Hindlimb muscle (tissue), 1 donor: ENCODE measurements around the gene STK25. TPM values are rescaled to one million over a fixed set of nuclear protein-coding genes. Genes with fewer than 3 reads are reported as not detected.

Experiments used
- DNase-seq: peaks from one replicate; pipeline ENCODE4 v3.0.0-alpha.2; 2013
- polyA plus RNA-seq: library from polyadenylated mRNA; unstranded; fragments of 120-200 nt; gene quantifications from one replicate; pipeline ENCODE4 v1.2.1, GENCODE V29; 2013; ENCODE audit not compliant: insufficient read length

The STK25 gene
- polyA plus RNA-seq, 1 donor: 311 TPM

GRCh38 chr2:241493092-241493491 is 15.3 kb downstream of the STK25 start:
- DNase-seq: no peak

- DNase-seq: no peak
These were observed 16.2 kb downstream of the STK25 start for GRCh38 chr2:241492174-241492565.

DNA sequence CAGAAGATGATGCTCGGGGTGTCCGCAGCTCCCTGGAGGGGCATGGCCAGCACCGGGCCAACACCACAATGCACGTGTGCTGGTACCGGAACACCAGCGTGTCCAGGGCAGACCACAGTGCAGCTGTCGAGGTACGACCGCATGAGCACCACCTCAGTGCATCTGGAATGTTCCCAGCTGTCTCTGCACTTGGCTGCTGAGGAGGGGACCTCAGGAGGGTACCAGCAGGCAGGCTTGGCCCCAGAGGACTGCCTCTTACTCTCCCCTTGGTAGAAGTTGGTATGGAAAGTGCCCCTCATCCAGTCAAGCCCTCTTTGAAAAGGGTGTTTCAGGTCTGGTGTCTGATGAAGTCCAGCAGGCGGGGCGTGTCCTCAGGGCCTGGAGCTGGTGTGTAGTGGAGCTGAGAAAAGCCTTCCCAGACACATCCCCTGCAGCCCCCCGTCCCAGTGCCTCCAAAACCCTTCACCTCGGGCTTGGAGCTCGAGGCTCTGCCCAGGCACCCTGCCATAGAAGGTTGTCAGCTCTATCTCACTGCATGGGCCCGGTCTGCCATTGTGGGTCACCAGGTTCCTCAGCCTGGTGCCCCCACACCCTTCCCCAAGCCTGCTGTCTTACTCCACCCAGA is 16.7 kb downstream of the STK25 start:
- no peak for DNase-seq

DNA sequence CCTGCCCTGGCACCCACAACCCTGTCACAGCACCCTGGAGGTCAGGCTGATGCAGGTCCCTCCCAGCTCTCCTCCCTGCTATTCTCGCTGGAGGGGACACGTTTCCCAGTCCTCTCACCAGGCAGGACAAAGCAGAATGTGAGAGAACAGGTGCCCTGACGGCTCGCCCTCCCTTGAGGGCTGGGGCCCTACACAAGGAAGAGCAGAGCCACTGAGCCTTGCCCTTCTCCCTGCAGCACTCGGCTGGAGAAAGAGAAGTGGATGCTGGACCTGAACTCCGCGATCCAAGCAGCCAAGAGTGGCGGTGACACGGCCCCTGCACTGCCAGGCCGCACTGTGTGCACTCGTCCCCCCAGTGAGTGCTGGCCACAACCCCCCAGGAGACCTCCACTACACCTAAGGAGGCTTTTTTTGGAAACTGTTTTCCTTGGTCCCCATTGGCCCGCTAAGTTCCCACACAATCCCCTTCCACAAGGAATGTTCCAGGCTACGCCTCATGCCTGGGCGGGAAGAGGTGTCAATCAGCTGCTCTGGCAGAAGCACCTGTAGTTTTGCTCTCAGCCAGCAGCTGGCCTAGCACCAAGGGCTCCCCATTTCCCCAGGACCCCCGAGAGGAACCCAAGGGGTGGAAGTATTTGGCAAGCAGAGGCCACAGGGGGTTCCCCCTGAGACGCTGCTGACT is 17.4 kb downstream of the STK25 start:
- no peak for DNase-seq

DNA sequence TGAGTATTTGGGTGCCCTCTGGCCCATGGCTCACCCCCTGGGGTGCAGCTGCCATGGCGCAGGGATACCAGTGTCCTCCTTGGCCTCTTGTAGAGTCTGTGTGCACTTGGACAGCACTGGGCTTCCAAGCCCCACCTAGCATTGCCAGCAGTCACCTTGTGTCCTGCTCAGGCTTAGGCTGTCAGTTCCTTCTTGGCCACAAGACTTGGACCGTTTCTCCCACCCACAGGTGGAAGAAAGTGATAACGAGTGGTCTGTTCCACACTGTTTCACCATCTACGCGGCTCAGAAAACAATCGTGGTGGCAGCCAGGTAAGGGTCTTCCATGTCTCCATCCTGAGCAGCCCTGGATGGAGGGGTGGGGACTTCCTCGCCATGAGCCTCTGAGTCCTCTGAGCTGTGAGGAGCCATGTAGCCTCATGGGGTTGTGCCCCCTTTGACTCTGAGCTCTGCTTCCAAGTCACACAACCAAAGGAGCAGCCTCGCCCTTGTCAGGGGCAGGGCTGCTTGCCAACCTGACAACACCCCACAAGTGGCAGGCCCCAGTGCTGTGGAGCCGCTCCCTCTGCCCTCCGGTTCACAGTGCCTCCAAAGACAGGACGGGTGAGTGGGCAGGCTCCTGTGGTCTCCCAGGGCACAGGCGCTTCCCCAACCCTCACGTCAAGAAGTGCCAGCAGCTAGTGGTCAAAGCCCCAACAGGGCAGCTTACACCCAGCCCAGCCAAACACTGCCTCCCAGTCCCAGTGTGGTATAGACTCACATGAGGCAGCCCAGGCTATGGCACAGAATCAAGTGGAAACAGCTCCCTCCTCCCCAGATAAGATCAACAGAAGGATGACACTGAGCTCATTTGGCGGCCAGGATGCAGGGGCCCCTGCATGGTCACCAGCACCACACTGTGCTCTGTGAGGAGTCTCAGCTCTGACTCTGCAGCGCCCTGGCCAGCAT is 18.4 kb downstream of the STK25 start:
- DNase-seq: no peak

- no peak for DNase-seq
These were observed 19.3 kb downstream of the STK25 start for GRCh38 chr2:241489088-241489487.

DNA sequence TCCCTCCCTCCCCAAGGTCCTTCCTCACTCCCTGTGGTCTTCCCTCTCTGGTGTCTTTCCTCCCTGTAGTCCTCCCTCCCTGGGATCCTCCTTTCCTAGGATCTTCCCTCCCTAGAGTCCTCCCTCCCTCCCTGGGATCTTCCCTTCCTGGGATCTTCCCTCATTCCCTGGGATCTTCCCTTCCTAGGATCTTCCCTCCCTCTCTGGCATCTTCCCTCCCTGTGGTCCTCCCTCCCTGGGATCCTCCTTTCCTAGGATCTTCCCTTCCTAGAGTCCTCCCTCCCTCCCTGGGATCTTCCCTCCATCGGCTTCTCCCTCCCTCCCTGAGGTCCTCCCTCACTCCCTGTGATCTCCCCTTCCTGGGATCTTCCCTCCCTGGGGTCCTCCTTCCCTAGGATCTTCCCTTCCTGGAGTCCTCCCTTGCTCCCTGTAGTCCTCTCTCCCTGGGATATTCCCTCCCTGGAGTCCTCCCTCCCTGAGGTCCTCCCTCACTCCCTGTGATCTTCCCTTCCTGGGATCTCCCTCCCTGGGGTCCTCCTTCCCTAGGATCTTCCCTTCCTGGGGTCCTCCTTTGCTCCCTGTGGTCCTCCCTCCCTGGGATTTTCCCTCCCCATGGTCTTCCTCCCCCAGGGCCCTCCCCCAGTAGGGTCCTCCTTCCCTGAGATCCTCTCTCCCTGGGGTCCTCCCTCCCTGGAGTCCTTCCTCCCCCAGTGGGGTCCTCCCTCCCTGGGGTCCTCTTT is 23.0 kb downstream of the STK25 start:
- DNase-seq: no peak

DNA sequence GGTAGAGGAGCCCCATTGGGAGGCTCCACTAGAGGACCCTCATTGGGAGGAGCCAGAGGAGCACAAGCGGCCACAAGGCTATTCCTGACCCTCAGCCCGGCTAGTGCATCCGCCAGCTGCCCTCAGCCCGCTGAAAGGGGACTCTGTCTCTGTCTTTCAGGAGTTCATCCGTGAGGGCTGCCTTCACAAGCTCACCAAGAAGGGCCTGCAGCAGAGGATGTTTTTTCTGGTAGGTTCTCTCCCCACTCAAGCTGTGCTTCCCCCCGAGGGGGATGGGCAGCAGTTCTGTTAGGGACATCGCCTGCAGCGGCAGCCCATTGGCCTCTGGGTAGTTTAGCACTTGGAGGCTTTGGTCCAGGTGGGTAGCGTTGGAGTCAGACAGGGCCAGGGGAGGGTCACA is 25.1 kb downstream of the STK25 start:
- DNase-seq: no peak

GRCh38 chr2:241482126-241482955 is 26.0 kb downstream of the STK25 start:
- no peak for DNase-seq

DNA sequence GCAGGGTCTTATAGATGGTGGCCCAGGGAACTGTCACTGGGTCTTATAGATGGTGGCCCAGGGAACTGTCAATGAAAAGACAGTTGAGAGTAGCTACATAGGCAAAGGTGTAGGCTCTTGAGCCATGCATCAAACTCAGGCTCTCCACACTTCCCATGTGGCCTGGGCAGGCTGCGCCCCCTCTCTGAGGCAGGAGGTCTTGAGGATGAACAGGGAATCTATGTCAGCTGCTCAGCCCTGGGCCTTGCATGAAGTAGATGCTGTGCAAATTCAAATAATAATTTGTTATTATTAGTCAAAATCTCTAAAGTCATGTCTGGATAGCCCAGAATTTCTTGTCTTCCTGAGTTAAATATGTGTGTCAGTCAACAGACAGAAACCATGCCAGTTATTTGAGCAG is 26.7 kb downstream of the STK25 start:
- no peak for DNase-seq

DNA sequence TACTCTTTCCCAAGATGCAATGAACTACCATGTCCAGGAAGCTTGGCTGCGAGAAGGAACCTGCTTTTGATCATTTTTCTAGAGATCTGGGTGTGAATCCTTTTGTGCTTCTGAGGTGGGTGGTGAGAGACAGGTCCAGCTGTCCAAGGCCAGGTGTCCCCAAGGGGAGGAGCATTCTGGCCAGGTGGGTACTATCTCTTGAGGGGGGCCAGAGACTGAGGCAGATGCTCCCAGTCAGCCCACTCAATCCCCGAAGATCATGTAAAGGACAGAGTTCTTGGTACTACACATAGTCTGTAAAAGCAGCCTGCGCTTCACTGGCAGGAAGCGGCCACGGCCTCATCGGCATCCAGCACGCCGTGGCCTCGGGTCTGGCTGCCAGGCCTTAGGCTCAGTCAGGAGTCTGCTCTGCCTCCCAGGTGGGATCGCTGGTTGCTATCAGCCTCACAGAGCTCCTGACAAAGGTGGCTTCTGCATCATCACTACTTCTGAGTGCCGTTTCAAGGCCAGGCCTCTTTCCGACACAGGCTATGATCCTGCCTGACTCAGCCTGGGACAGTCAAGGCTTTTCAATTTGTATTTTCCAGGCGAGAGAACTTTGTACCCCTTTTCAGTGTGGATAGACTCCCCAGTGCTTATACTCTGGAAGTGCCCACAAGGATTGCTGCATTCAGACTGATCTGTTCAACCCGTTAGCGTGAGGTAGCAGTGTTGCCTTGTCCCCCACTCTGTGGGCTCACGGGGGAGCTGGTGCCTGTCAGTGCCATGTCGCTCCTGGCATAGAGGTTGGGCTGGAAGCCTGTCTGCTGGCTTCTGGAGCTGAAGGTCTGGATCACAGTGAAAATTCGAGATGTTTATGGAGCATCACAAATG is 29.1 kb downstream of the STK25 start:
- no peak for DNase-seq

DNA sequence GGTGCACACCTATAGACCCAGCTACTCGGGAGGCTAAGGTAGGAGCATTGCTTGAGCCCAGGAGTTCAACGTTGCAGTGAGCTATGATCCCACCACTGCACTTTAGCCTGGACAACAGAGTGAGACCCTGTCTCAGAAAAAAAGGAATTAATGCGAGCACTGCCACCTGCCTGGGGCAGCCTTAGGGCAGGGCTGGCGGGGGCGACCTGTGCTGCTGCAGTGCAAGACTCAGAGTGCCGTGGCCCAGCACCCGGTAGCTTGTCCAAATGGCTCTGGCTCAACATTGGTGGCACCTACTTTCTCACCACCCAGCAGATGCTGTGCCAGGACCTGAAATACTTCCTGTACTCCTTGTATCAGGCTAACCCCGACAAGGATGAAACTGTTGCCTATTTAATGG is 30.2 kb downstream of the STK25 start:
- DNase-seq: no peak

DNA sequence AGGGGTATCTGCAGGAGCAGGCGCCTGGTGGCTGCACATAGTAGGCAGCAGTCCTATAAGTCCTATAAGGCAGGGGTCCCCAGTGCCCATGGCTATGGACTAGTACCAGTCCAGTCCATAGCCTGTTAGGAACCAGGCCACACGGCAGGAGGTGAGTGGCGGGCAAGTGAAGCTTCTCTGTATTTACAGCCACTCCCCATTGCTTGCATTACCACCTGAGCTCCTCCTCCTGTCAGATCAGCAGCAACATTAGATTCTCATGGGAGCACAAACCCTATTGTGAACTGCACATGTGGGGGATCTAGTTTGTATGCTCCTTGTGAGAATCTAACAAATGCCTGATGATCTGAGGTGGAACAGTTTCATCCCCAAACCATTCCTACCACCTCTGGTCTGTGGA is 33.1 kb downstream of the STK25 start:
- DNase-seq: no peak

DNA sequence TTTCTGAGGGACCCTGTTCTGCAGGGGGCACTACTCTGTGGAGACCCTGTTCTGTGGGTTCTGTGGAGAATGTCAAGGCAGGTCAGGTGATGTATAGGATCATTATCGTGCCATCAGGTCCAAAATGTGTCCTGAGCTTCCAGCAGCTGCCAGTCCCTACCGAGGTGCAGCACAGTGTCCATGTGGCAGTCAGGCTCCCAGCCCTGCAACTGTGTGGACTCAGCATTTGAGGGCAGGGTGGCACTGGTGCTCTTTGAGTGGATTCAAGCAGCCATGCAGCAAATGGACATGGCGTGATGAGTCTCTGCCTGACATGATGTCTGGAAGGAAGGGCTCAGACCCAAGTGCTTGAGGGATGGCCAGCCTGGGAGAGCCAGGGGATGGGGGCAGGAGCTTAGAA is 35.0 kb downstream of the STK25 start:
- no peak for DNase-seq

DNA sequence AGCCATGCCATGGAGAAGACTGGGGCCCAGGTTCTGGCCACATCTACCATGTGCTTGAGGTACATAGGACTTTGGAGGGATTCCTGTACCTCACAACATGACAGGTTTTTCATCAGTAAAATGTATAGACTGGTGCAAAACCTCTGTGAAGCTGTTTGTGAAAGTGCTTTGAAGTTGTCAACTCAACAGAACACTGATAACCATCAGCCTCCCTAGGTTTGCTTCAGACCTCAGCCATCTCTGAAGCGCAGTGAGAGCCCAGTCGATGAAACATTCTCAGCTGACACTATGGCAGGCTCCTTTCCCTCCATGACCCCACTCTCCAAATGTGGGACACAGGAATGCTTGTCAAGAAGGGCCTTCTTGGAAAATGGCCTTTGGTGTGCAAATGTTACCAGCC is 38.6 kb downstream of the STK25 start:
- no peak for DNase-seq

DNA sequence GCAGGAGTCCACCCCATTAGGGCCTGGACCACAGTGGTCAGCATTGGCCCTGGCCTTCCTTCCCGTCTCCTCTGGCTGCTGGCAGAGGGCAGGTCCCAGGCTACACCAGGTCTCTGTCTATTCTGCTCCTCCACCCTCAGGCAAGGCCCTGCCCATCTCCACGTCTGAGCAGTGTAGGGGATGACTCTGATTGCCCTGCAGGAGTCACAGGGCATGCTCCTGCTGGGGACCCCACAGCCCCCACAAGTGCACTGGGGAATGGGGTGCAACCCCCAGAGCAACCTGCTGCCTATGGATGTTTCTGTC is 40.0 kb downstream of the STK25 start:
- no peak for DNase-seq

DNA sequence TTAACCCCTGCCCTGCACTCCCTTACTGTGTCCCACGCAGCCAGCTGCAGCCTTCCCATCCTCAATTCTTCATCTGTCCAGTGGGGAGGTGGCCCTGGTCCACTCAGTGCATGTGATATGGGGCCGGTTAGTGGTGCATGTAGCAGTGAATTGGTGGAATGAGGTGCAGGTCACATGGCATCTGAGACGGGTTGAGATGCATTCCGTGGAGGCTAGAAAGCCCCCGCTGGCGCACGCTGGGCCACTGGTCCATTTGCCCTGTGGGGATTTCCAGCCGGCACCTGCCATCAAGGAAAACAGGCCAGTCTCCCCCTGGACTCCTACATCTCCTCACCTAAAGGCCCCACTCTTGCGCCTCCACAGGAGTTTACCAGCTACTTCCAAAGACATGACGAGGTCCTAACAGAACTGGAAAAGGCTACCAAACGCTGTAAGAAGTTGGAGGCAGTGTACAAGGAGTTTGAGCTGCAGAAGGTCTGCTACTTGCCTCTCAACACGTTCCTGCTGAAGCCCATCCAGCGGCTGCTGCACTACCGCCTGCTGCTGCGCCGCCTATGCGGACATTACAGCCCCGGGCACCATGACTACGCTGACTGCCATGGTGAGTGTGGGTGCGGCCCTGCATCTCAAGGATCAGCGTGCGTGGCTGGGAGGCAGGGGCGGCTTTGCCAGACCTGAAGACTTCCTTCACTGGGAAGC is 40.5 kb downstream of the STK25 start:
- no peak for DNase-seq

DNA sequence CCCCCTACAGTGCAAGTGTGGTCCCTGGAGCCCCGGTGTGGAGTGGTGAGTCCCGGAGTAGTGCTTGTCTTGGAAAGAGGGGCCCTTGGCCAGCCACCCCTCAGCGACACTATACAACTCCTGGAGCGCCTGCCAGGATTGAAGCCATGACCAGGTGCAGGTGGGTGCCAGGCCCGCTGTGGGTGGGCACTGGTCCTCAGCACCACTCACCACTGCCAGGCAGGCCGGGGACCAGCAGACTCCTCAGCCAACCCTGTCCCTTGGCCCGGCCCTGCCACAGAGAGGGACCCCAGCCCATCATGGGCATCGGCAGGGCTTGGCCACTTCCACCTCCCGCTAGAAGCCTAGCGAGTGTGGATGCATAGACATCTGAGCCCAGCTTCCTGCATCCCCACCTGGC is 42.2 kb downstream of the STK25 start:
- DNase-seq: no peak

GRCh38 chr2:241465543-241465942 is 42.8 kb downstream of the STK25 start:
- DNase-seq: no peak
